Measurements from ENCODE around the gene SSU72. TPM values are rescaled to one million over a fixed set of nuclear protein-coding genes. Genes with fewer than 3 reads are reported as not detected.
A peak's percentile ranks its signal among the peaks of the same experiment; 100 is the strongest.

SSU72 gene
- total RNA-seq, 1 donor from 2014 or later, result 54.0 TPM

- Histone ChIP-seq H3K36me3 (ENCODE audit: control insufficient read depth, insufficient read depth, low read length) (peaks cover 8% of the 10 kb centered on the region), H3K4me3 (ENCODE audit: low read depth, low read length) (peak overlapping the region; percentile 12), H3K27me3 (ENCODE audit: control insufficient read depth, insufficient read depth, low read length) (no peaks in the 10 kb centered on the region)
- DNase-seq (ENCODE audit: low read depth) (no peak), FAIRE-seq (no peak)
- no peak for TF ChIP-seq CTCF (IDR thresholded peaks at IDR 0.05; ENCODE audit: insufficient read depth, low read length, severe bottlenecking)
Observed at GRCh38 chr1:1540818-1541628, 33.6 kb downstream of the SSU72 start.

- Histone ChIP-seq H3K36me3 (ENCODE audit: control insufficient read depth, insufficient read depth, low read length) (peaks cover 8% of the 10 kb centered on the region), H3K4me3 (ENCODE audit: low read depth, low read length) (peak within 1 kb of the TSS; percentile 12), H3K27me3 (ENCODE audit: control insufficient read depth, insufficient read depth, low read length) (no peaks in the 10 kb centered on the region)
- no peak for TF ChIP-seq CTCF (IDR thresholded peaks at IDR 0.05; ENCODE audit: insufficient read depth, low read length, severe bottlenecking)
- DNase-seq (ENCODE audit: low read depth) (no peak), FAIRE-seq (no peak)
Observed at GRCh38 chr1:1540090-1540817, 34.4 kb downstream of the SSU72 start, which contains the start of gene TMEM240. TSS of gene TMEM240 (minus strand) at chr1:1540624. CDS start at chr1:1540346, 278 bp downstream.

GRCh38 chr1:1539310-1540089, 35.2 kb downstream of the SSU72 start:
- no peaks in the 10 kb centered on the region for H3K27me3 ChIP-seq (ENCODE audit: control insufficient read depth, insufficient read depth, low read length)
- H3K4me3 ChIP-seq (ENCODE audit: low read depth, low read length), result no peak overlapping the region
- no peak for TF ChIP-seq CTCF (IDR thresholded peaks at IDR 0.05; ENCODE audit: insufficient read depth, low read length, severe bottlenecking)
- FAIRE-seq, result no peak
- no peak for DNase-seq (ENCODE audit: low read depth)
- peaks cover 8% of the 10 kb centered on the region for H3K36me3 ChIP-seq (ENCODE audit: control insufficient read depth, insufficient read depth, low read length)

- FAIRE-seq (no peak), DNase-seq (ENCODE audit: low read depth) (no peak)
- Histone ChIP-seq H3K36me3 (ENCODE audit: control insufficient read depth, insufficient read depth, low read length) (peaks cover 8% of the 10 kb centered on the region), H3K4me3 (ENCODE audit: low read depth, low read length) (no peak overlapping the region), H3K27me3 (ENCODE audit: control insufficient read depth, insufficient read depth, low read length) (no peaks in the 10 kb centered on the region)
- TF ChIP-seq CTCF (IDR thresholded peaks at IDR 0.05; ENCODE audit: insufficient read depth, low read length, severe bottlenecking), result no peak
Observed at GRCh38 chr1:1538989-1539309, 35.7 kb downstream of the SSU72 start.

GRCh38 chr1:1538334-1538733, 36.3 kb downstream of the SSU72 start:
- no peak for FAIRE-seq
- no peak for DNase-seq (ENCODE audit: low read depth)
- Histone ChIP-seq H3K36me3 (ENCODE audit: control insufficient read depth, insufficient read depth, low read length) (peaks cover 8% of the 10 kb centered on the region), H3K27me3 (ENCODE audit: control insufficient read depth, insufficient read depth, low read length) (no peaks in the 10 kb centered on the region), H3K4me3 (ENCODE audit: low read depth, low read length) (no peak overlapping the region)
- no peak for TF ChIP-seq CTCF (IDR thresholded peaks at IDR 0.05; ENCODE audit: insufficient read depth, low read length, severe bottlenecking)

Data from bronchial epithelial cell (primary cell).